PC-9 (cell line): Measurements from ENCODE around the gene TRPM8. TPM values are rescaled to one million over a fixed set of nuclear protein-coding genes. Genes with fewer than 3 reads are reported as not detected.

ENCODE experiments used
- BruUV-seq: library from RNA; stranded (reverse); fragments of 400-500 nt; replicated peaks from 2 replicates; lab custom pipeline; 2021; lab: Mats Ljungman, UMichigan
- CTCF ChIA-PET: fragments of 300-600 bp; sonication (Branson Sonifier 250); formaldehyde crosslinking; loops from one replicate; lab custom pipeline; 2022; ENCODE audit warnings: antibody characterized with exemption; lab: Charles Lee
- POLR2A ChIA-PET: fragments of 300-600 bp; sonication (Branson Sonifier 250); formaldehyde crosslinking; loops from one replicate; lab custom pipeline; 2022; ENCODE audit warnings: antibody characterized with exemption; ENCODE audit not compliant: unreplicated experiment; lab: Charles Lee
- DNase-seq, 2 experiments: peaks; one replicate each; pipeline versions ENCODE4 v3.0.0 to v3.0.0-alpha.2; 2015 to 2022; ENCODE audit warnings: mixed read lengths in 1 of 2
- H2AFZ ChIP-seq: fragments of 200-600 bp; sonication (generic); 2 replicates; pipeline ENCODE4 v1.8.1; 2017; ENCODE audit warnings: antibody characterized with exemption
- H3F3A ChIP-seq: fragments of 200-600 bp; sonication (generic); 2 replicates; pipeline ENCODE4 v1.8.1; 2017; ENCODE audit warnings: antibody characterized with exemption, mild to moderate bottlenecking, low read depth; ENCODE audit not compliant: insufficient read depth
- H3K27ac ChIP-seq: fragments of 200-600 bp; sonication (generic); 2 replicates; pipeline ENCODE4 v1.6.1; 2016; ENCODE audit warnings: mixed run types
- H3K27me3 ChIP-seq: fragments of 200-600 bp; sonication (generic); 2 replicates; pipeline ENCODE4 v1.6.1; 2016; ENCODE audit warnings: low read depth, mixed run types; ENCODE audit not compliant: insufficient read depth
- H3K36me3 ChIP-seq: fragments of 200-600 bp; sonication (generic); 2 replicates; pipeline ENCODE4 v1.6.1; 2016; ENCODE audit warnings: low read depth, mixed run types
- H3K4me1 ChIP-seq: fragments of 200-600 bp; sonication (generic); replicated peaks from 2 replicates; pipeline ENCODE4 v1.6.1; 2016; ENCODE audit warnings: mixed run types; ENCODE audit not compliant: insufficient read depth
- H3K4me2 ChIP-seq: fragments of 200-600 bp; sonication (generic); 2 replicates; pipeline ENCODE4 v1.6.1; 2017; ENCODE audit warnings: mixed run types
- H3K4me3 ChIP-seq: fragments of 200-600 bp; sonication (generic); 2 replicates; pipeline ENCODE4 v1.6.1; 2016; ENCODE audit warnings: mixed run types
- H3K79me2 ChIP-seq: fragments of 200-600 bp; sonication (generic); 2 replicates; pipeline ENCODE4 v1.6.1; 2017; ENCODE audit warnings: low read depth, mixed run types
- H3K9me2 ChIP-seq: fragments of 200-600 bp; sonication (generic); 2 replicates; pipeline ENCODE4 v1.8.1; 2017; ENCODE audit warnings: mild to moderate bottlenecking; ENCODE audit not compliant: insufficient read depth
- H3K9me3 ChIP-seq: fragments of 200-600 bp; sonication (generic); 2 replicates; pipeline ENCODE4 v1.8.1; 2016; ENCODE audit warnings: low read depth; ENCODE audit not compliant: insufficient read depth
- H4K20me1 ChIP-seq: fragments of 200-600 bp; sonication (generic); 2 replicates; pipeline ENCODE4 v1.8.1; 2017; ENCODE audit not compliant: insufficient read depth
- EZH2 ChIP-seq: fragments of 200-600 bp; sonication (generic); IDR thresholded peaks from 2 replicates; pipeline ENCODE4 v1.8.0; 2017; ENCODE audit warnings: antibody characterized with exemption, low read depth
- intact Hi-C: fragments of 100-400 bp; cut with micrococcal nuclease; formaldehyde crosslinking; loops from one replicate; pipeline ENCODE4 v1.10.0; 2022; ENCODE audit not compliant: unreplicated experiment
- total RNA-seq: library from RNA; stranded (reverse); gene quantifications from 2 replicates; pipeline ENCODE4 v1.2.3, GENCODE V29; 2021
- TF ChIP-seq, protein P1 (sequence below): fragments of 200-600 bp; sonication (generic); conservative IDR thresholded peaks from 2 replicates; pipeline ENCODE4 v1.6.1; 2017; ENCODE audit warnings: mixed run types, antibody characterized with exemption, mild to moderate bottlenecking, moderate library complexity

TRPM8 gene
- total RNA-seq, 1 experiment from 2014 or later: 2.1 TPM

- H3F3A ChIP-seq: no peaks in the 10 kb centered on the region
- H3K36me3 ChIP-seq: no peaks in the 10 kb centered on the region
- DNase-seq: no peak
- H2AFZ ChIP-seq: no peak overlapping the region; the same call in 1 of the 2 replicates
- no peaks in the 10 kb centered on the region for H3K4me1 ChIP-seq
- POLR2A ChIA-PET: no interaction called here
- intact Hi-C loops: no loop called here
- no peak overlapping the region for H3K27ac ChIP-seq
- peaks cover 10% of the 10 kb centered on the region; the same call in 1 of the 2 replicates for H3K9me3 ChIP-seq
- H3K27me3 ChIP-seq: no peaks in the 10 kb centered on the region
- TF ChIP-seq, protein P1, sequence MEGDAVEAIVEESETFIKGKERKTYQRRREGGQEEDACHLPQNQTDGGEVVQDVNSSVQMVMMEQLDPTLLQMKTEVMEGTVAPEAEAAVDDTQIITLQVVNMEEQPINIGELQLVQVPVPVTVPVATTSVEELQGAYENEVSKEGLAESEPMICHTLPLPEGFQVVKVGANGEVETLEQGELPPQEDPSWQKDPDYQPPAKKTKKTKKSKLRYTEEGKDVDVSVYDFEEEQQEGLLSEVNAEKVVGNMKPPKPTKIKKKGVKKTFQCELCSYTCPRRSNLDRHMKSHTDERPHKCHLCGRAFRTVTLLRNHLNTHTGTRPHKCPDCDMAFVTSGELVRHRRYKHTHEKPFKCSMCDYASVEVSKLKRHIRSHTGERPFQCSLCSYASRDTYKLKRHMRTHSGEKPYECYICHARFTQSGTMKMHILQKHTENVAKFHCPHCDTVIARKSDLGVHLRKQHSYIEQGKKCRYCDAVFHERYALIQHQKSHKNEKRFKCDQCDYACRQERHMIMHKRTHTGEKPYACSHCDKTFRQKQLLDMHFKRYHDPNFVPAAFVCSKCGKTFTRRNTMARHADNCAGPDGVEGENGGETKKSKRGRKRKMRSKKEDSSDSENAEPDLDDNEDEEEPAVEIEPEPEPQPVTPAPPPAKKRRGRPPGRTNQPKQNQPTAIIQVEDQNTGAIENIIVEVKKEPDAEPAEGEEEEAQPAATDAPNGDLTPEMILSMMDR: no peak
- TF ChIP-seq EZH2: no peak
- H3K4me2 ChIP-seq: no peak overlapping the region
- H3K79me2 ChIP-seq: no peaks in the 10 kb centered on the region
- CTCF ChIA-PET: no interaction called here
- H3K4me3 ChIP-seq: no peak overlapping the region
- no peaks in the 10 kb centered on the region for H4K20me1 ChIP-seq
- H3K9me2 ChIP-seq: no peaks in the 10 kb centered on the region
- no TSS peak for BruUV-seq
These were observed 121.1 kb downstream of the TRPM8 start for GRCh38 chr2:234038076-234038802.

DNA sequence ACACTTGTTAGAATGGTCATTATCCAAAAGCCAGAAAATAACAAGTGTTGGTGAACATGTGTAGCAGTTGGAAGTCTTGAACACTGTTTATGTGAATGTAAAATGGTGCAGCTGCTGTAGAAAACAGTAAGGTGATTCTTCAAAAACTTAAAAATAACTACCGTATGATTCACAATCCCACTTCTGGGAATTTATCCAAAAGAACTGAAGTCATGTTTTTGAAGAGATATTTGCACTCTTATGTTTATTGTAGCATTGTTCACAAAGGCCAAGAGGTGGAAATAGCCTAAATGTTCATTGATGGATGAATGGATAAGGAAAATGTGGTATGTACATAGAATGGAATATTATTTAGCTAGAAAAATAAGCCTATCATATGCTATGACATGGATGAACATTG is 127.0 kb downstream of the TRPM8 start:
- CTCF ChIA-PET: no interaction called here
- H3K36me3 ChIP-seq: no peaks in the 10 kb centered on the region
- no peaks in the 10 kb centered on the region for H3K79me2 ChIP-seq
- H3F3A ChIP-seq: peaks cover 5% of the 10 kb centered on the region
- H3K4me3 ChIP-seq: no peak overlapping the region
- no peak overlapping the region for H3K27ac ChIP-seq
- no peaks in the 10 kb centered on the region for H3K4me1 ChIP-seq
- no peaks in the 10 kb centered on the region for H4K20me1 ChIP-seq
- no peak overlapping the region for H3K4me2 ChIP-seq
- no peak for DNase-seq
- no peaks in the 10 kb centered on the region for H3K9me2 ChIP-seq
- POLR2A ChIA-PET: no interaction called here
- intact Hi-C loops: no loop called here
- no peak overlapping the region for H2AFZ ChIP-seq
- TF ChIP-seq, protein P1: no peak
- no peaks in the 10 kb centered on the region for H3K27me3 ChIP-seq
- no TSS peak for BruUV-seq
- no peaks in the 10 kb centered on the region for H3K9me3 ChIP-seq

DNA sequence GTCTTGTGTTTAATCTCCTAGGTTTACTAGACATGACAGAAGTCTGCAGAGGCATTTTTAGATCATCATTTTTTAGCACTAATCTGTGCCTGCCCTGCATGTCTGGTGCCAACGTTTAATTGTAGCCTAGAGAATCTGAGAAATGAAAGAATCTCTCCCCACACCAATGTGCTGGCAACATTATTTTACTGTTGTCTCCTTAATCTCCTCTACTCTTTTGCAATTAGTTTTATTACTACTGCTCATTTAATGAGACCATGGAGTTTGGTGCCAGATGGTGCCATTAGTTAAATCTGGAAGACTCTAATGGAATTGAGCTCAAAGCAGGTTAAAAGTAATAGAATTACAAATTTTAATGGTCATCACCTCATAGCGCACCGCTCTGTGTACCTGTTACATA is 129.3 kb downstream of the TRPM8 start:
- Histone ChIP-seq H2AFZ (no peak overlapping the region), H3K36me3 (no peaks in the 10 kb centered on the region), H3K79me2 (no peaks in the 10 kb centered on the region), H3K9me2 (no peaks in the 10 kb centered on the region), H3F3A (peaks cover 5% of the 10 kb centered on the region), H3K4me1 (no peaks in the 10 kb centered on the region), H3K27ac (no peak overlapping the region), H3K27me3 (no peaks in the 10 kb centered on the region), H4K20me1 (no peaks in the 10 kb centered on the region), H3K4me2 (no peak overlapping the region), H3K4me3 (no peak overlapping the region), H3K9me3 (no peaks in the 10 kb centered on the region)
- POLR2A ChIA-PET: interaction anchor here (0.5 kb wide), 1 partner anchor 1082 kb away, joined by 3 read pairs; no protein-coding TSS in a partner anchor
- BruUV-seq: no TSS peak
- no peak for TF ChIP-seq EZH2
- TF ChIP-seq, protein P1: no peak
- CTCF ChIA-PET: no interaction called here
- no peak for DNase-seq
- intact Hi-C loops: no loop called here
